H1 (cell line): ENCODE results near the gene ZNF618. TPM values are rescaled to one million over a fixed set of nuclear protein-coding genes. Genes with fewer than 3 reads are reported as not detected.

Experiments used
- ATF2 ChIP-seq: IDR thresholded peaks from 2 replicates; pipeline ENCODE4 v1.6.1; 2012; ENCODE audit warnings: low read length, inconsistent platforms
- CBX8 ChIP-seq: fragments of 300-800, 300-1000 bp; sonication (generic); IDR thresholded peaks from 2 replicates; pipeline ENCODE4 v1.7.1; 2016; ENCODE audit warnings: low read depth, low read length, borderline replicate concordance
- JUND ChIP-seq: IDR thresholded peaks from 2 replicates; pipeline ENCODE4 v1.6.1; 2011; ENCODE audit warnings: mild to moderate bottlenecking, improper control_type of control experiment, low read length
- KDM5A ChIP-seq: fragments of 200-600 bp; IDR thresholded peaks from 2 replicates; pipeline ENCODE4 v1.7.1; 2012; ENCODE audit warnings: mild to moderate bottlenecking, low read length, inconsistent platforms, mixed read lengths
- MAFK ChIP-seq: IDR thresholded peaks from 2 replicates; pipeline ENCODE4 v1.6.1; 2012; ENCODE audit warnings: low read depth, mild to moderate bottlenecking, improper control_type of control experiment, low read length
- NRF1 ChIP-seq: IDR thresholded peaks from 2 replicates; pipeline ENCODE4 v1.6.1; 2011; ENCODE audit warnings: mild to moderate bottlenecking, low read depth, low read length, improper control_type of control experiment
- SAP30 ChIP-seq: fragments of 300-600 bp; sonication (generic); IDR thresholded peaks from 2 replicates; pipeline ENCODE4 v1.7.1; 2012; ENCODE audit warnings: low read length, moderate library complexity, mild to moderate bottlenecking, inconsistent platforms; ENCODE audit not compliant: insufficient read depth, insufficient replicate concordance
- TBP ChIP-seq: IDR thresholded peaks from 2 replicates; pipeline ENCODE4 v1.6.1; 2011; ENCODE audit warnings: low read depth, low read length, improper control_type of control experiment
- polyA plus RNA-seq, 7 experiments: library from polyadenylated mRNA; depleted of rRNA in 3 of 7; stranded (reverse) in 5 of 7; unstranded in 2 of 7; fragments of >200 nt in 5 of 7; fragments of 200-250 nt in 2 of 7; gene quantifications; 1 replicate in 5 of 7; 2 replicates in 1 of 7; 4 replicates in 1 of 7; pipeline versions ENCODE4 v1.2.1 to v1.2.3, GENCODE V29; 2011 to 2013; ENCODE audit warnings: missing spikeins in 2 of 7, mixed read lengths in 2 of 7
- total RNA-seq: library from RNA; stranded (reverse); fragmentation: NEBNext Ultra II Directional; extraction: Animal tissue kit (Norgen Biotek cat#: 25700); gene quantifications from 2 replicates; pipeline ENCODE4 v1.2.1, GENCODE V29; 2021
- TF ChIP-seq, protein P1 (sequence below): IDR thresholded peaks from 2 replicates; pipeline ENCODE4 v1.6.1; 2012; ENCODE audit warnings: inconsistent platforms
- TF ChIP-seq, protein P2 (sequence below): fragments of 300-600 bp; sonication (generic); IDR thresholded peaks from 2 replicates; pipeline ENCODE4 v1.7.1; 2012; ENCODE audit warnings: low read length, moderate library complexity, mild to moderate bottlenecking, inconsistent platforms; ENCODE audit not compliant: insufficient replicate concordance

Gene ZNF618
- total and polyA plus RNA-seq, 2 of the 8 experiments (the other 6 are each of a cell fraction or from before 2014, with no cell fraction given), result 9.6 to 28.5 TPM

DNA sequence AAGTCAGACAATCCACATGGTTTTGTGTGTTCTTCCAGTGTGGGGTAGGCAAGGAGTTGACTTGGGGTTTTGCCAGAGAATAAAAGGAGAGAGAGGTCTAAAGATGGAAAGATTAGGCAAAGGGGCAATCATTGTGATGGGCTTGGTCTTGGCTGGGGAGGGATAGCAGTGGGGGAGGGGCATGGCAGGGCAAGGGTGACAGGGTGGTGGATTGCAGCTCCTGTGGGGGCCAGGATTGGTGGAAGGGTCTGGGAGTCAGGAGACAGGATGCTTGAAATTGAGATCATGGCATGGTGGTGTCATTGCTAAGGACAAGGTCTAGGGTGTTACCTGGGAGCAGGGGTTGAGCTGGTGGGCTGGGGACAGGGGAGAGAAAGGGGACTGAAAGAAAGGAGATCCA is 57.6 kb downstream of the ZNF618 start (continued):
- no peak for TF ChIP-seq ATF2
- no peak for TF ChIP-seq JUND
- TF ChIP-seq TBP, result no peak
- TF ChIP-seq CBX8, result no peak
- no peak for TF ChIP-seq MAFK
- TF ChIP-seq SAP30, result no peak
- TF ChIP-seq NRF1, result no peak
- TF ChIP-seq KDM5A, result no peak
- TF ChIP-seq, protein P1, sequence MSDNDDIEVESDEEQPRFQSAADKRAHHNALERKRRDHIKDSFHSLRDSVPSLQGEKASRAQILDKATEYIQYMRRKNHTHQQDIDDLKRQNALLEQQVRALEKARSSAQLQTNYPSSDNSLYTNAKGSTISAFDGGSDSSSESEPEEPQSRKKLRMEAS, result no peak
- TF ChIP-seq, protein P2, sequence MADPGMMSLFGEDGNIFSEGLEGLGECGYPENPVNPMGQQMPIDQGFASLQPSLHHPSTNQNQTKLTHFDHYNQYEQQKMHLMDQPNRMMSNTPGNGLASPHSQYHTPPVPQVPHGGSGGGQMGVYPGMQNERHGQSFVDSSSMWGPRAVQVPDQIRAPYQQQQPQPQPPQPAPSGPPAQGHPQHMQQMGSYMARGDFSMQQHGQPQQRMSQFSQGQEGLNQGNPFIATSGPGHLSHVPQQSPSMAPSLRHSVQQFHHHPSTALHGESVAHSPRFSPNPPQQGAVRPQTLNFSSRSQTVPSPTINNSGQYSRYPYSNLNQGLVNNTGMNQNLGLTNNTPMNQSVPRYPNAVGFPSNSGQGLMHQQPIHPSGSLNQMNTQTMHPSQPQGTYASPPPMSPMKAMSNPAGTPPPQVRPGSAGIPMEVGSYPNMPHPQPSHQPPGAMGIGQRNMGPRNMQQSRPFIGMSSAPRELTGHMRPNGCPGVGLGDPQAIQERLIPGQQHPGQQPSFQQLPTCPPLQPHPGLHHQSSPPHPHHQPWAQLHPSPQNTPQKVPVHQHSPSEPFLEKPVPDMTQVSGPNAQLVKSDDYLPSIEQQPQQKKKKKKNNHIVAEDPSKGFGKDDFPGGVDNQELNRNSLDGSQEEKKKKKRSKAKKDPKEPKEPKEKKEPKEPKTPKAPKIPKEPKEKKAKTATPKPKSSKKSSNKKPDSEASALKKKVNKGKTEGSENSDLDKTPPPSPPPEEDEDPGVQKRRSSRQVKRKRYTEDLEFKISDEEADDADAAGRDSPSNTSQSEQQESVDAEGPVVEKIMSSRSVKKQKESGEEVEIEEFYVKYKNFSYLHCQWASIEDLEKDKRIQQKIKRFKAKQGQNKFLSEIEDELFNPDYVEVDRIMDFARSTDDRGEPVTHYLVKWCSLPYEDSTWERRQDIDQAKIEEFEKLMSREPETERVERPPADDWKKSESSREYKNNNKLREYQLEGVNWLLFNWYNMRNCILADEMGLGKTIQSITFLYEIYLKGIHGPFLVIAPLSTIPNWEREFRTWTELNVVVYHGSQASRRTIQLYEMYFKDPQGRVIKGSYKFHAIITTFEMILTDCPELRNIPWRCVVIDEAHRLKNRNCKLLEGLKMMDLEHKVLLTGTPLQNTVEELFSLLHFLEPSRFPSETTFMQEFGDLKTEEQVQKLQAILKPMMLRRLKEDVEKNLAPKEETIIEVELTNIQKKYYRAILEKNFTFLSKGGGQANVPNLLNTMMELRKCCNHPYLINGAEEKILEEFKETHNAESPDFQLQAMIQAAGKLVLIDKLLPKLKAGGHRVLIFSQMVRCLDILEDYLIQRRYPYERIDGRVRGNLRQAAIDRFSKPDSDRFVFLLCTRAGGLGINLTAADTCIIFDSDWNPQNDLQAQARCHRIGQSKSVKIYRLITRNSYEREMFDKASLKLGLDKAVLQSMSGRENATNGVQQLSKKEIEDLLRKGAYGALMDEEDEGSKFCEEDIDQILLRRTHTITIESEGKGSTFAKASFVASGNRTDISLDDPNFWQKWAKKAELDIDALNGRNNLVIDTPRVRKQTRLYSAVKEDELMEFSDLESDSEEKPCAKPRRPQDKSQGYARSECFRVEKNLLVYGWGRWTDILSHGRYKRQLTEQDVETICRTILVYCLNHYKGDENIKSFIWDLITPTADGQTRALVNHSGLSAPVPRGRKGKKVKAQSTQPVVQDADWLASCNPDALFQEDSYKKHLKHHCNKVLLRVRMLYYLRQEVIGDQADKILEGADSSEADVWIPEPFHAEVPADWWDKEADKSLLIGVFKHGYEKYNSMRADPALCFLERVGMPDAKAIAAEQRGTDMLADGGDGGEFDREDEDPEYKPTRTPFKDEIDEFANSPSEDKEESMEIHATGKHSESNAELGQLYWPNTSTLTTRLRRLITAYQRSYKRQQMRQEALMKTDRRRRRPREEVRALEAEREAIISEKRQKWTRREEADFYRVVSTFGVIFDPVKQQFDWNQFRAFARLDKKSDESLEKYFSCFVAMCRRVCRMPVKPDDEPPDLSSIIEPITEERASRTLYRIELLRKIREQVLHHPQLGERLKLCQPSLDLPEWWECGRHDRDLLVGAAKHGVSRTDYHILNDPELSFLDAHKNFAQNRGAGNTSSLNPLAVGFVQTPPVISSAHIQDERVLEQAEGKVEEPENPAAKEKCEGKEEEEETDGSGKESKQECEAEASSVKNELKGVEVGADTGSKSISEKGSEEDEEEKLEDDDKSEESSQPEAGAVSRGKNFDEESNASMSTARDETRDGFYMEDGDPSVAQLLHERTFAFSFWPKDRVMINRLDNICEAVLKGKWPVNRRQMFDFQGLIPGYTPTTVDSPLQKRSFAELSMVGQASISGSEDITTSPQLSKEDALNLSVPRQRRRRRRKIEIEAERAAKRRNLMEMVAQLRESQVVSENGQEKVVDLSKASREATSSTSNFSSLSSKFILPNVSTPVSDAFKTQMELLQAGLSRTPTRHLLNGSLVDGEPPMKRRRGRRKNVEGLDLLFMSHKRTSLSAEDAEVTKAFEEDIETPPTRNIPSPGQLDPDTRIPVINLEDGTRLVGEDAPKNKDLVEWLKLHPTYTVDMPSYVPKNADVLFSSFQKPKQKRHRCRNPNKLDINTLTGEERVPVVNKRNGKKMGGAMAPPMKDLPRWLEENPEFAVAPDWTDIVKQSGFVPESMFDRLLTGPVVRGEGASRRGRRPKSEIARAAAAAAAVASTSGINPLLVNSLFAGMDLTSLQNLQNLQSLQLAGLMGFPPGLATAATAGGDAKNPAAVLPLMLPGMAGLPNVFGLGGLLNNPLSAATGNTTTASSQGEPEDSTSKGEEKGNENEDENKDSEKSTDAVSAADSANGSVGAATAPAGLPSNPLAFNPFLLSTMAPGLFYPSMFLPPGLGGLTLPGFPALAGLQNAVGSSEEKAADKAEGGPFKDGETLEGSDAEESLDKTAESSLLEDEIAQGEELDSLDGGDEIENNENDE, result no peak
